Psoas muscle (tissue), 8 donors: ENCODE results near the gene EYA2. TPM values are rescaled to one million over a fixed set of nuclear protein-coding genes. Genes with fewer than 3 reads are reported as not detected.

Experiments used
- ATAC-seq, 4 donors: fragments of 200-7000 bp; cut with Tn5 transposase; one replicate each; pipeline ENCODE4 v1.9.1; 2020; ENCODE audit warnings: moderate library complexity in 3 of 4, mild to moderate bottlenecking in 2 of 4
- DNase-seq, 2 donors: peaks; one replicate each; pipeline ENCODE4 v3.0.0-alpha.2; 2020
- H3K27ac ChIP-seq: fragments of 200-600 bp; one replicate; pipeline ENCODE4 v1.8.0; 2022
- H3K27me3 ChIP-seq, 3 donors: fragments of 200-600 bp in 1 of 3; one replicate each; pipeline versions ENCODE4 v1.6.1 to v1.8.0; 2013 to 2022; ENCODE audit warnings: low read length in 2 of 3, mild to moderate bottlenecking in 2 of 3, moderate library complexity in 1 of 3; ENCODE audit not compliant: insufficient read depth in 3 of 3
- H3K36me3 ChIP-seq, 2 donors: fragments of 200-600 bp in 1 of 2; one replicate each; pipeline versions ENCODE4 v1.6.1 to v1.8.0; 2013 to 2022; ENCODE audit warnings: low read depth in 1 of 2, mild to moderate bottlenecking in 1 of 2, moderate library complexity in 1 of 2; ENCODE audit not compliant: insufficient read depth in 1 of 2
- H3K4me1 ChIP-seq: fragments of 200-600 bp; one replicate; pipeline ENCODE4 v1.8.0; 2022
- H3K4me3 ChIP-seq: fragments of 200-600 bp; one replicate; pipeline ENCODE4 v1.8.0; 2022; ENCODE audit warnings: mild to moderate bottlenecking
- H3K9me3 ChIP-seq: fragments of 200-600 bp; one replicate; pipeline ENCODE4 v1.8.0; 2022
- WGBS, 3 donors: extraction: QIAGEN DNeasy Blood & Tissue Kit; methylation state at CpG; one replicate each; pipeline versions ENCODE4 v1.1.6 to v1.1.7; 2013; 5-methylcytosine and 5-hydroxymethylcytosine counted together
- intact Hi-C, 2 donors: fragments of 100-400 bp; cut with DNase I; formaldehyde crosslinking; loops; one replicate each; pipeline versions ENCODE4 v1.11.0 to v1.14.2; 2022
- polyA plus RNA-seq, 3 donors: library from polyadenylated mRNA; stranded (reverse); fragments of 200-250 nt; gene quantifications; one replicate each; pipeline ENCODE4 v1.2.3, GENCODE V29; 2013
- total RNA-seq, 4 donors: library from RNA; stranded (reverse); fragmentation: NEBNext Ultra II Directional in 2 of 4; extraction: Animal tissue kit (Norgen Biotek cat#: 25700) in 2 of 4; gene quantifications; one replicate each; pipeline versions ENCODE4 v1.2.1 to v1.2.4, GENCODE V29; 2021 to 2023
- TF ChIP-seq, protein P1 (sequence below): fragments of 200-600 bp; IDR thresholded peaks from one replicate; pipeline ENCODE4 v1.8.0; 2022; ENCODE audit warnings: antibody characterized with exemption
- donor health status: healthy with polysubstance abuse.
- donor health status: DM: no; HTN: no; CAD: no; lungs with moderate emphysema.
- donor health status: Bipolar disorder and iron deficiency.
- donor health status: healthy.
- donor health status: DM: yes; HTN: yes; CAD: no.
- donor health status: DM: no; HTN: no; CAD: no.
- donor health status: DM: no; HTN: no; CAD: no.
- donor health status: DM: yes; HTN: yes; CAD: no.

The EYA2 gene
- total and polyA plus RNA-seq, 7 donors, result 0.72 to 4.0 (median 2.0) TPM

DNA sequence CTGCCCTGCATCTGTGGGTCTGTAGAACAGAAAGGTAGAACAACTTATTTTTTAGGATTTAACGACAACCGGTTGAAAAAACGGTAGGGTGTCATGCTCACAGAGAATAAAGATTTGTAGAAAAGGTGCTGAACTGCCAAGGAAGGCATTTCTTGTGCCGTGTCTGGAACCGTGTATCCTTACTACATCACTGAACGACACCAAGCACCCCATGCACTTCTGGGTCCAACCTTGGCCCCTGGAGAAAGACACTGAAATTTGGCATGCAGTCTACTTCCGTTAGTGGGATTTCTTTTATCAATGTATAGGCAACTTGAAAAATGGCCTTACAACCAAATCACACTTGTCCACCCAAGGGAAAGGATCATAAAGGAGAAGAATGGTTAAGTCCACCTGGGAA, 316.4 kb downstream of the EYA2 start:
- TF ChIP-seq, protein P1, sequence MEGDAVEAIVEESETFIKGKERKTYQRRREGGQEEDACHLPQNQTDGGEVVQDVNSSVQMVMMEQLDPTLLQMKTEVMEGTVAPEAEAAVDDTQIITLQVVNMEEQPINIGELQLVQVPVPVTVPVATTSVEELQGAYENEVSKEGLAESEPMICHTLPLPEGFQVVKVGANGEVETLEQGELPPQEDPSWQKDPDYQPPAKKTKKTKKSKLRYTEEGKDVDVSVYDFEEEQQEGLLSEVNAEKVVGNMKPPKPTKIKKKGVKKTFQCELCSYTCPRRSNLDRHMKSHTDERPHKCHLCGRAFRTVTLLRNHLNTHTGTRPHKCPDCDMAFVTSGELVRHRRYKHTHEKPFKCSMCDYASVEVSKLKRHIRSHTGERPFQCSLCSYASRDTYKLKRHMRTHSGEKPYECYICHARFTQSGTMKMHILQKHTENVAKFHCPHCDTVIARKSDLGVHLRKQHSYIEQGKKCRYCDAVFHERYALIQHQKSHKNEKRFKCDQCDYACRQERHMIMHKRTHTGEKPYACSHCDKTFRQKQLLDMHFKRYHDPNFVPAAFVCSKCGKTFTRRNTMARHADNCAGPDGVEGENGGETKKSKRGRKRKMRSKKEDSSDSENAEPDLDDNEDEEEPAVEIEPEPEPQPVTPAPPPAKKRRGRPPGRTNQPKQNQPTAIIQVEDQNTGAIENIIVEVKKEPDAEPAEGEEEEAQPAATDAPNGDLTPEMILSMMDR, result no peak
- Histone ChIP-seq H3K27ac (no peak overlapping the region), H3K4me1 (no peaks in the 10 kb centered on the region), H3K9me3 (no peaks in the 10 kb centered on the region), H3K4me3 (no peak overlapping the region), H3K27me3 (no peaks in the 10 kb centered on the region), H3K36me3 (peaks cover 5 to 82% of the 10 kb centered on the region in 2 donors)
- no peak for ATAC-seq
- intact Hi-C loops, result no loop called here
- WGBS, 3 donors, result 92 to 95% (median 92%) methylated on average over 7 of the region's 7 CpGs
- DNase-seq, result no peak

GRCh38 chr20:47212606-47213207, 318.1 kb downstream of the EYA2 start:
- TF ChIP-seq, protein P1, result no peak
- Histone ChIP-seq H3K4me3 (no peak overlapping the region), H3K27ac (no peak overlapping the region), H3K4me1 (no peaks in the 10 kb centered on the region), H3K9me3 (no peaks in the 10 kb centered on the region), H3K27me3 (no peaks in the 10 kb centered on the region), H3K36me3 (peaks cover 7 to 98% of the 10 kb centered on the region in 2 donors)
- intact Hi-C loops, result no loop called here
- DNase-seq (peak in 1 of 2 donors; percentile 19), ATAC-seq (no peak)
- 94 to 97% (median 97%) methylated on average over 9 of the region's 9 CpGs for WGBS, 3 donors

DNA sequence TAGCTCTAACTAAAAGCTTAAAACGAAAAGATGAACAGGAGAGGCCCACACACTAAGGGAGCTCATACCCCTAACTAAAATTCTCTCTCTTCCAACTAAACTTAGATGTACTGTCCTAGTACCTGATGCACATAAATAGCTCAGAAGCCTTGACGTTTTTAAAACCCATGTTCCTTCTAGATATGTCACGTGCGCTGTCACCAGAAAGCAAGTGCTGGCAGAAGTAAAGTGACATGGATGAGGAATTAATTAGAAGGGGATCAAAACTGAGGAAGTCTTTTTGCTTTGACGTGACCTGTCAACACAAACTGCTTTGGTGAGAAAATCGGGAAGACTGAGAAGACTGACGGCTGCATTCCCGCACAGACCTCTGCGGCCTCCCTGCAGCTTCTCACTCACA, 319.3 kb downstream of the EYA2 start:
- intact Hi-C loops, result no loop called here
- TF ChIP-seq, protein P1, result no peak
- no peaks in the 10 kb centered on the region for H3K9me3 ChIP-seq
- H3K27ac ChIP-seq, result no peak overlapping the region
- no peak for DNase-seq
- H3K4me3 ChIP-seq, result no peak overlapping the region
- H3K27me3 ChIP-seq, result no peaks in the 10 kb centered on the region
- no peaks in the 10 kb centered on the region for H3K4me1 ChIP-seq
- H3K36me3 ChIP-seq, result peaks cover 7 to 98% of the 10 kb centered on the region in 2 donors
- 93 to 97% (median 93%) methylated on average over 9 of the region's 9 CpGs for WGBS, 3 donors
- no peak for ATAC-seq

DNA sequence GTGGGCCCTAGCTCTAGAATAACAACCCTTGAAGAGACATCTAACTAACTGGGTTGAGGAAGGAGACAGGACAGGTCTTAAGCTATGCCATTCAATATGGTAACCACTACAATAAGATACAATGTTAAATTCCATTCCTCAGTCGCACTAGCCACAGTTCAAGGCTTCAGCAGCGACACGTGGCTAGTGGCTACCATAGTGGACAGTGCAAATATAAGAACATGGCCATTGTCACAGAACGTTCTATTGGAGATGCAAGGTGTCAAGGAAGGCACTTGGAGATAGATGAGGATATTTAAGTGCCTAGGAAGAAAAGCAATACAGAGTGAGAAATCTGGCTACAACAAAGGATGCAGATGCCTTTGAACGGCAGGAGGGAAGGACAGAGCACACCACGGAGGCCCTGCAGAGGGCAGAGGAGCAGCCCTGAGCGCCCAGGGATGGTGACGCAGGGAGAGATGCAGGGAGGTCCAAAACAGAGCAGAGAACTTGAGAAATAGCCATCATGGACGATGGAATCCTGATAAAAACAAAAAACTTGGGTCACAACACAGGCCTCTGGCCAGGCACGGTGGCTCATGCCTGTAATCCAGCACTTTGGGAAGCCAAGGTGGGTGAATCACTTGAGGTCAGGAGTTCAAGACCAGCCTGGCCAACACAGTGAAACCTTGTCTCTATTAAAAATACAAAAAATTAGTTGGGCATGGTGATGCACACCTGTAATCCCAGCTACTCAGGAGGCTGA, 321.2 kb downstream of the EYA2 start:
- Histone ChIP-seq H3K27ac (no peak overlapping the region), H3K36me3 (peaks cover 5 to 98% of the 10 kb centered on the region in 2 donors), H3K27me3 (no peaks in the 10 kb centered on the region), H3K4me3 (no peak overlapping the region), H3K4me1 (no peaks in the 10 kb centered on the region), H3K9me3 (no peaks in the 10 kb centered on the region)
- TF ChIP-seq, protein P1, result no peak
- intact Hi-C loops, result no loop called here
- WGBS, 3 donors, result 90 to 91% (median 91%) methylated on average over 10 of the region's 10 CpGs
- DNase-seq, result peak in 1 of 2 donors; percentile 8
- ATAC-seq, result no peak
